ENCODE measurements around the gene TRIM17.

TRIM17 gene

GRCh38 chr1:228359613-228360532 is 56.8 kb downstream of the TRIM17 start:
- Histone ChIP-seq H3K14ac (ENCODE audit: low read length in 2 of 2) (peak overlapping the region in 1 of 2 experiments; percentile 42), H4K8ac (ENCODE audit: low read length) (no peak overlapping the region), H3K18ac (ENCODE audit: low read depth in 1 of 2, low read length in 2 of 2) (no peak overlapping the region), H3K4me3 (ENCODE audit: insufficient read depth in 1 of 2, low read depth in 1 of 2, low read length in 2 of 2) (no peak overlapping the region), H3K4me2 (ENCODE audit: low read length, poor library complexity, severe bottlenecking) (no peak overlapping the region), H2BK120ac (ENCODE audit: low read depth, low read length) (no peak overlapping the region), H3K9ac (ENCODE audit: low read length) (no peak overlapping the region), H3K27me3 (ENCODE audit: control insufficient read depth in 1 of 2, insufficient read depth in 1 of 2, low read length in 2 of 2) (peaks cover 4 to 15% of the 10 kb centered on the region in 2 experiments), H2BK12ac (ENCODE audit: low read length in 2 of 2) (no peak overlapping the region), H3K4ac (ENCODE audit: low read depth in 1 of 2, low read length in 2 of 2) (no peak overlapping the region), H3K36me3 (ENCODE audit: control insufficient read depth in 1 of 2, insufficient read depth in 2 of 2, low read depth in 1 of 2, low read length in 2 of 2) (no peaks in the 10 kb centered on the region), H3K27ac (ENCODE audit: low read length, poor library complexity, severe bottlenecking) (no peak overlapping the region), H2BK5ac (ENCODE audit: low read depth, low read length, poor library complexity, severe bottlenecking) (no peak overlapping the region), H3K4me1 (ENCODE audit: control insufficient read depth, insufficient read depth, low read depth, low read length) (no peaks in the 10 kb centered on the region), H3K23ac (ENCODE audit: low read length in 2 of 2) (no peak overlapping the region), H4K91ac (ENCODE audit: low read length) (no peak overlapping the region), H2AK5ac (ENCODE audit: low read length, severe bottlenecking) (no peak overlapping the region), H3K79me1 (replicated peaks; ENCODE audit: low read length, poor library complexity, severe bottlenecking) (no peaks in the 10 kb centered on the region), H3K9me3 (ENCODE audit: control insufficient read depth, low read length) (no peaks in the 10 kb centered on the region), H2BK15ac (ENCODE audit: low read depth, poor library complexity, severe bottlenecking) (no peak overlapping the region), H2AFZ (ENCODE audit: low read depth, low read length) (no peak overlapping the region)
- WGBS: 90% methylated on average over 43 of the region's 45 CpGs
- DNase-seq: no peak

DNA sequence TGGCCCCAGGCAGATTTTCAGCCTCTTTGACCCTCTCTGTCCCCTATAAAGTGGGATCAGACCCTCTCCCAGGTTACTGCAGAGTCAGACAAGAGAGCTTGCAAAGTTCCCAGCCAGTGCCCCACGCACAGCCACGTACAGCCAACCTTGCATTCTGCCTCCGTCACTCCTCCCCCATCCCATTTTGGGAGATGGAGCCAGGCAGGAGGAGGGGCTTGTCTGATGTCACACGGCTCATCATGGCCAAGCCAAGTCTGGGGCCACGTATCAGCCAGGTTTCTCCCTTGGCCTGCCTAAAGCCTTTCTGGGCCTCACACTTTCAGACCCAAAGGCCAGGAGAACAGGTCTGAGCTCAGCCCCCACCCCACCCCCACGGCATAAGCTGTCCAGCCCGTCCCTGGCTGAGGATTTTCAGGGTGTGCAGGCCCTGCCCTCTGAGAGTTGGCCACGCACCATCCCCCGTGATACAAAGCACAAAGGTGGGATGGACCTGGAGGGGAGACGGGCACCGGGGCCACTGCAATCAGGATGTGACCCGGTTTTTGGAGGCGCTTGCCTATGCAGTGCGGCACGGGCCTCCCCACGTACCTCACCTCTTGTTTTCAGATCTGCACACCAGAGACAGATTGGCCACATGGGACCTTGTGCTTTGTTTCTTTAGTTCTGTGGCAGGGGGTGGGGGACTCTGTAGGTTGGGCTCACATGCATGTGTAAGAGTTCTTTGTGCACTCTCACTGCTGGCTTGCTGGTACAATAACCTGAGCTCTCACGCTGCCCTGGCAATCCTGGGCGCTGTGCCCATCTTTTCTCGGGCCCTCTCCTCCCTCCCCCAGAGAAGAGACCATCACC is 57.7 kb downstream of the TRIM17 start:
- H3K4me3 ChIP-seq (ENCODE audit: insufficient read depth in 1 of 2, low read depth in 1 of 2, low read length in 2 of 2): no peak overlapping the region
- no peak overlapping the region for H2BK5ac ChIP-seq (ENCODE audit: low read depth, low read length, poor library complexity, severe bottlenecking)
- H3K18ac ChIP-seq (ENCODE audit: low read depth in 1 of 2, low read length in 2 of 2): no peak overlapping the region
- peak overlapping the region in 1 of 2 experiments; percentile 42 for H3K14ac ChIP-seq (ENCODE audit: low read length in 2 of 2)
- H3K9me3 ChIP-seq (ENCODE audit: control insufficient read depth, low read length): no peaks in the 10 kb centered on the region
- no peak overlapping the region for H2BK12ac ChIP-seq (ENCODE audit: low read length in 2 of 2)
- H2BK120ac ChIP-seq (ENCODE audit: low read depth, low read length): no peak overlapping the region
- no peaks in the 10 kb centered on the region for H3K4me1 ChIP-seq (ENCODE audit: control insufficient read depth, insufficient read depth, low read depth, low read length)
- peaks cover 4 to 16% of the 10 kb centered on the region in 2 experiments for H3K27me3 ChIP-seq (ENCODE audit: control insufficient read depth in 1 of 2, insufficient read depth in 1 of 2, low read length in 2 of 2)
- H4K8ac ChIP-seq (ENCODE audit: low read length): no peak overlapping the region
- no peak overlapping the region for H3K23ac ChIP-seq (ENCODE audit: low read length in 2 of 2)
- H3K79me1 ChIP-seq (replicated peaks; ENCODE audit: low read length, poor library complexity, severe bottlenecking): no peaks in the 10 kb centered on the region
- H4K91ac ChIP-seq (ENCODE audit: low read length): no peak overlapping the region
- no peak overlapping the region for H3K9ac ChIP-seq (ENCODE audit: low read length)
- H3K36me3 ChIP-seq (ENCODE audit: control insufficient read depth in 1 of 2, insufficient read depth in 2 of 2, low read depth in 1 of 2, low read length in 2 of 2): peaks cover 0 to 3% of the 10 kb centered on the region in 2 experiments
- no peak overlapping the region for H2AFZ ChIP-seq (ENCODE audit: low read depth, low read length)
- H3K4ac ChIP-seq (ENCODE audit: low read depth in 1 of 2, low read length in 2 of 2): no peak overlapping the region
- WGBS: 90% methylated on average over 17 of the region's 19 CpGs
- H3K27ac ChIP-seq (ENCODE audit: low read length, poor library complexity, severe bottlenecking): no peak overlapping the region
- no peak overlapping the region for H2AK5ac ChIP-seq (ENCODE audit: low read length, severe bottlenecking)
- no peak overlapping the region for H3K4me2 ChIP-seq (ENCODE audit: low read length, poor library complexity, severe bottlenecking)
- H2BK15ac ChIP-seq (ENCODE audit: low read depth, poor library complexity, severe bottlenecking): no peak overlapping the region
- no peak for DNase-seq

- no peak for DNase-seq
- peaks cover 0 to 3% of the 10 kb centered on the region in 2 experiments for H3K36me3 ChIP-seq (ENCODE audit: control insufficient read depth in 1 of 2, insufficient read depth in 2 of 2, low read depth in 1 of 2, low read length in 2 of 2)
- H3K18ac ChIP-seq (ENCODE audit: low read depth in 1 of 2, low read length in 2 of 2): no peak overlapping the region
- no peak overlapping the region for H2BK5ac ChIP-seq (ENCODE audit: low read depth, low read length, poor library complexity, severe bottlenecking)
- H3K9me3 ChIP-seq (ENCODE audit: control insufficient read depth, low read length): no peaks in the 10 kb centered on the region
- 75% methylated on average over 4 of the region's 4 CpGs for WGBS
- no peak overlapping the region for H3K23ac ChIP-seq (ENCODE audit: low read length in 2 of 2)
- H2BK12ac ChIP-seq (ENCODE audit: low read length in 2 of 2): no peak overlapping the region
- no peak overlapping the region for H4K91ac ChIP-seq (ENCODE audit: low read length)
- peak overlapping the region in 1 of 2 experiments; percentile 11 for H3K14ac ChIP-seq (ENCODE audit: low read length in 2 of 2)
- H4K8ac ChIP-seq (ENCODE audit: low read length): no peak overlapping the region
- H3K79me1 ChIP-seq (replicated peaks; ENCODE audit: low read length, poor library complexity, severe bottlenecking): no peaks in the 10 kb centered on the region
- peaks cover 4 to 15% of the 10 kb centered on the region in 2 experiments for H3K27me3 ChIP-seq (ENCODE audit: control insufficient read depth in 1 of 2, insufficient read depth in 1 of 2, low read length in 2 of 2)
- H2BK15ac ChIP-seq (ENCODE audit: low read depth, poor library complexity, severe bottlenecking): no peak overlapping the region
- no peak overlapping the region for H3K4me2 ChIP-seq (ENCODE audit: low read length, poor library complexity, severe bottlenecking)
- H3K4me1 ChIP-seq (ENCODE audit: control insufficient read depth, insufficient read depth, low read depth, low read length): no peaks in the 10 kb centered on the region
- no peak overlapping the region for H3K27ac ChIP-seq (ENCODE audit: low read length, poor library complexity, severe bottlenecking)
- H3K4ac ChIP-seq (ENCODE audit: low read depth in 1 of 2, low read length in 2 of 2): no peak overlapping the region
- H2AK5ac ChIP-seq (ENCODE audit: low read length, severe bottlenecking): no peak overlapping the region
- no peak overlapping the region for H2AFZ ChIP-seq (ENCODE audit: low read depth, low read length)
- H3K4me3 ChIP-seq (ENCODE audit: insufficient read depth in 1 of 2, low read depth in 1 of 2, low read length in 2 of 2): no peak overlapping the region
- H3K9ac ChIP-seq (ENCODE audit: low read length): no peak overlapping the region
- H2BK120ac ChIP-seq (ENCODE audit: low read depth, low read length): no peak overlapping the region
Measured at GRCh38 chr1:228358039-228358763, 58.5 kb downstream of the TRIM17 start.

Data from mesenchymal stem cell (in vitro differentiated cells and primary cell).